Fibroblast of pulmonary artery (primary cell): ENCODE results near the gene IL12RB2.

Experiments used
- DNase-seq: peaks from one replicate; pipeline ENCODE4 v3.0.0-alpha.2; 2010; ENCODE audit warnings: low read depth
- H3K4me3 ChIP-seq: replicated peaks from 2 replicates; pipeline ENCODE4 v1.5.1; 2011; ENCODE audit warnings: low read depth, mild to moderate bottlenecking, control low read depth, low read length, moderate library complexity
- CTCF ChIP-seq: IDR thresholded peaks from 2 replicates; pipeline ENCODE4 v1.5.1; 2011; ENCODE audit warnings: mild to moderate bottlenecking, control low read depth, low read length, inconsistent platforms; ENCODE audit errors: missing control alignments

Gene IL12RB2

GRCh38 chr1:67336157-67336556, 28.5 kb downstream of the IL12RB2 start:
- no peak for DNase-seq
- no peak for TF ChIP-seq CTCF
- H3K4me3 ChIP-seq: no peak overlapping the region

- DNase-seq: no peak
- TF ChIP-seq CTCF: no peak
- no peak overlapping the region for H3K4me3 ChIP-seq
Measured at GRCh38 chr1:67336783-67337182, 29.1 kb downstream of the IL12RB2 start.

- DNase-seq: no peak
- H3K4me3 ChIP-seq: no peak overlapping the region
- TF ChIP-seq CTCF: no peak
Measured at GRCh38 chr1:67338642-67339041, 31.0 kb downstream of the IL12RB2 start.

GRCh38 chr1:67339623-67340343, 32.1 kb downstream of the IL12RB2 start:
- no peak for TF ChIP-seq CTCF
- peak; percentile 56 for DNase-seq
- no peak overlapping the region for H3K4me3 ChIP-seq

GRCh38 chr1:67342076-67342890, 34.6 kb downstream of the IL12RB2 start:
- no peak overlapping the region for H3K4me3 ChIP-seq
- DNase-seq: no peak
- no peak for TF ChIP-seq CTCF

GRCh38 chr1:67345556-67345955, 37.9 kb downstream of the IL12RB2 start:
- DNase-seq: no peak
- TF ChIP-seq CTCF: no peak
- H3K4me3 ChIP-seq: no peak overlapping the region
